HG02610 (cell line): ENCODE measurements around the gene CASZ1.

Source experiments
- ATAC-seq: cut with Tn5 transposase; IDR thresholded peaks from one replicate; pipeline ENCODE4 v1.9.1; 2021; ENCODE audit warnings: mild to moderate bottlenecking, moderate library complexity; ENCODE audit not compliant: unreplicated experiment

CASZ1 gene

GRCh38 chr1:10628685-10629084, 167.8 kb downstream of the CASZ1 start:
- no peak for ATAC-seq

- no peak for ATAC-seq
Measured at GRCh38 chr1:10626791-10627410, 169.5 kb downstream of the CASZ1 start.

GRCh38 chr1:10626131-10626731, 170.2 kb downstream of the CASZ1 start:
- ATAC-seq, result no peak

GRCh38 chr1:10625554-10625953, 170.9 kb downstream of the CASZ1 start:
- no peak for ATAC-seq

GRCh38 chr1:10625076-10625475, 171.4 kb downstream of the CASZ1 start:
- ATAC-seq, result no peak

- no peak for ATAC-seq
Measured at GRCh38 chr1:10624256-10625050, 172.0 kb downstream of the CASZ1 start.

GRCh38 chr1:10623686-10624145, 172.7 kb downstream of the CASZ1 start:
- ATAC-seq, result no peak

GRCh38 chr1:10622910-10623685, 173.3 kb downstream of the CASZ1 start:
- no peak for ATAC-seq

GRCh38 chr1:10621906-10622305, 174.5 kb downstream of the CASZ1 start:
- no peak for ATAC-seq

GRCh38 chr1:10620776-10621175, 175.7 kb downstream of the CASZ1 start:
- no peak for ATAC-seq

GRCh38 chr1:10617931-10618885, 178.2 kb downstream of the CASZ1 start:
- no peak for ATAC-seq

GRCh38 chr1:10617318-10617717, 179.1 kb downstream of the CASZ1 start:
- ATAC-seq, result no peak

GRCh38 chr1:10616696-10617095, 179.8 kb downstream of the CASZ1 start:
- no peak for ATAC-seq

GRCh38 chr1:10615932-10616671, 180.3 kb downstream of the CASZ1 start:
- no peak for ATAC-seq

- no peak for ATAC-seq
Measured at GRCh38 chr1:10615332-10615731, 181.1 kb downstream of the CASZ1 start.

- ATAC-seq, result no peak
Measured at GRCh38 chr1:10614377-10615225, 181.8 kb downstream of the CASZ1 start.

- no peak for ATAC-seq
Measured at GRCh38 chr1:10613861-10614260, 182.6 kb downstream of the CASZ1 start.

GRCh38 chr1:10613340-10613739, 183.1 kb downstream of the CASZ1 start:
- ATAC-seq, result no peak
